Subcutaneous adipose tissue (tissue), 4 donors: ENCODE results near the gene VIM. TPM values are rescaled to one million over a fixed set of nuclear protein-coding genes. Genes with fewer than 3 reads are reported as not detected.

Experiments
- total RNA-seq, 4 donors: library from RNA; depleted of rRNA; stranded (reverse); fragments of >200 nt; gene quantifications; one replicate each; pipeline ENCODE4 v1.1.0, GENCODE V29; 2016
- TF ChIP-seq, protein P1 (sequence below): fragments of 450-650 bp; IDR thresholded peaks from one replicate; pipeline ENCODE4 v1.5.1; 2016; ENCODE audit warnings: low read depth, mild to moderate bottlenecking, control low read depth, antibody characterized with exemption, moderate library complexity

VIM gene
- 1,000 to 10,000 TPM; 5,225 to 9,147 (median 6,983) TPM for total RNA-seq

DNA sequence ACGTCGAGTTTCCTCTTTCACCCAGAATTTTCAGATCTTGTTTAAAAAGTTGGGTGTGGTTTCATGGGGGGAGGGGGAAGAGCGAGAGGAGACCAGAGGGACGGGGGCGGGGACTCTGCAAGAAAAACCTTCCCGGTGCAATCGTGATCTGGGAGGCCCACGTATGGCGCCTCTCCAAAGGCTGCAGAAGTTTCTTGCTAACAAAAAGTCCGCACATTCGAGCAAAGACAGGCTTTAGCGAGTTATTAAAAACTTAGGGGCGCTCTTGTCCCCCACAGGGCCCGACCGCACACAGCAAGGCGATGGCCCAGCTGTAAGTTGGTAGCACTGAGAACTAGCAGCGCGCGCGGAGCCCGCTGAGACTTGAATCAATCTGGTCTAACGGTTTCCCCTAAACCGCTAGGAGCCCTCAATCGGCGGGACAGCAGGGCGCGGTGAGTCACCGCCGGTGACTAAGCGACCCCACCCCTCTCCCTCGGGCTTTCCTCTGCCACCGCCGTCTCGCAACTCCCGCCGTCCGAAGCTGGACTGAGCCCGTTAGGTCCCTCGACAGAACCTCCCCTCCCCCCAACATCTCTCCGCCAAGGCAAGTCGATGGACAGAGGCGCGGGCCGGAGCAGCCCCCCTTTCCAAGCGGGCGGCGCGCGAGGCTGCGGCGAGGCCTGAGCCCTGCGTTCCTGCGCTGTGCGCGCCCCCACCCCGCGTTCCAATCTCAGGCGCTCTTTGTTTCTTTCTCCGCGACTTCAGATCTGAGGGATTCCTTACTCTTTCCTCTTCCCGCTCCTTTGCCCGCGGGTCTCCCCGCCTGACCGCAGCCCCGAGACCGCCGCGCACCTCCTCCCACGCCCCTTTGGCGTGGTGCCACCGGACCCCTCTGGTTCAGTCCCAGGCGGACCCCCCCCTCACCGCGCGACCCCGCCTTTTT, at the start of gene VIM:
TSS of gene VIM (plus strand) at position 151 of the 925 bp plus-strand sequence. CDS start 1,182 bp downstream, outside the sequence.
- TF ChIP-seq, protein P1, sequence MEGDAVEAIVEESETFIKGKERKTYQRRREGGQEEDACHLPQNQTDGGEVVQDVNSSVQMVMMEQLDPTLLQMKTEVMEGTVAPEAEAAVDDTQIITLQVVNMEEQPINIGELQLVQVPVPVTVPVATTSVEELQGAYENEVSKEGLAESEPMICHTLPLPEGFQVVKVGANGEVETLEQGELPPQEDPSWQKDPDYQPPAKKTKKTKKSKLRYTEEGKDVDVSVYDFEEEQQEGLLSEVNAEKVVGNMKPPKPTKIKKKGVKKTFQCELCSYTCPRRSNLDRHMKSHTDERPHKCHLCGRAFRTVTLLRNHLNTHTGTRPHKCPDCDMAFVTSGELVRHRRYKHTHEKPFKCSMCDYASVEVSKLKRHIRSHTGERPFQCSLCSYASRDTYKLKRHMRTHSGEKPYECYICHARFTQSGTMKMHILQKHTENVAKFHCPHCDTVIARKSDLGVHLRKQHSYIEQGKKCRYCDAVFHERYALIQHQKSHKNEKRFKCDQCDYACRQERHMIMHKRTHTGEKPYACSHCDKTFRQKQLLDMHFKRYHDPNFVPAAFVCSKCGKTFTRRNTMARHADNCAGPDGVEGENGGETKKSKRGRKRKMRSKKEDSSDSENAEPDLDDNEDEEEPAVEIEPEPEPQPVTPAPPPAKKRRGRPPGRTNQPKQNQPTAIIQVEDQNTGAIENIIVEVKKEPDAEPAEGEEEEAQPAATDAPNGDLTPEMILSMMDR = no peak

DNA sequence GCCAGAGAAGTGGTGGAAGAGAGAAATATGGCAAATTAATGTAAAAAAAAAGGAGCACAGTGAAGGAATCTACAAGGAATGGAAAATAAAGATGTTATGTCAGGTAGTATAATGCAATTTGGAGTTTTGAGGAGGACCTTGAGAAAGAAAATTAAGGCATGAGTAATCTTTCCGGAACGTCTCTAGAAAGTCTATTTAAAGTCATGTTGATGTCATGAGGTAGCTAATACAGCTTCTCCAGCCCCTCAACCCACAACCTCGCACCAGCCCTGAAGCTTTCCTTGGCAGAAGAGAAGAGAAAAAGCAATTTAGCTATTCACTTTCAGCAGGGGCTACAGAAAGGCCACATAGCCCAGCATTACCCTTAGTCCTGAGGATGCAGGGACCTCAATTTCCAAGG, 49.0 kb upstream of the VIM start:
- TF ChIP-seq, protein P1 = no peak

DNA sequence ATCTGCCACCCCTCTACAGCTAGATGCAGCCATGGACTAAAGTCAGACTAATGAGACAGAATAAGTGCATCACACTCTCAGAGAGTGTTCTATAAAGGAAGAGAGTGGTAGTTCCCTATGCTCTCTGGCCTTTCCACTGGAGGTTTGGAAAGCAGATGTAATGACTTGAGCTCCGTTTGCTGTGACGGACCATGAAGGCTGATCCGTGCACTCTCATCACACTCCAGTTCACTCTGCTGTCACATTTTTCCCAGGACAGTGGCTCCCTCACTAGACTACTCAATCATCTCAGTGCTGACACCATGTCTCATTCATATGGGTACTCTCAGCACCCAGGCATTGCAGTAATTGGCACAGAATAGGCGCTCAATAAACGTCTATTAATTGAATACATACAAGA, 46.9 kb upstream of the VIM start:
- TF ChIP-seq, protein P1 = no peak

DNA sequence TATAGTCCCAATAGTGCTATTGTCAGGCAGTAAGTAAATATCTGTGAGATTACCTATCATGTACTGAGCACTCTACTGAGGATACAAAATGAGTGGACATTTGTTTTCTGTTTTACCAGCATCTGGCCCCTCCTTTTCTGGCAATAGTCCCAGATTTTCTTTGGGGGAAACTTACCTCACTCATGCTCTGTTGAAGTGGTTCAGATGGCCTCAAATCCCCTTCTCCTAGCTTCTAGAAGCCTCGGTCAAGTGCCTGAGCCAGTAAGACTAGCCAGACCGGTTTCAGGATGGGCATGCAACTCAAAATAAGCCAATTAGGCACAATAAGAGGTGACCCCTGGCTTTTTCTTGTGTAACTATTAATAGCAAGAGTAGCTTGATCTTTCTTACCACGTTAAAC, 46.3 kb upstream of the VIM start:
- TF ChIP-seq, protein P1 = no peak

DNA sequence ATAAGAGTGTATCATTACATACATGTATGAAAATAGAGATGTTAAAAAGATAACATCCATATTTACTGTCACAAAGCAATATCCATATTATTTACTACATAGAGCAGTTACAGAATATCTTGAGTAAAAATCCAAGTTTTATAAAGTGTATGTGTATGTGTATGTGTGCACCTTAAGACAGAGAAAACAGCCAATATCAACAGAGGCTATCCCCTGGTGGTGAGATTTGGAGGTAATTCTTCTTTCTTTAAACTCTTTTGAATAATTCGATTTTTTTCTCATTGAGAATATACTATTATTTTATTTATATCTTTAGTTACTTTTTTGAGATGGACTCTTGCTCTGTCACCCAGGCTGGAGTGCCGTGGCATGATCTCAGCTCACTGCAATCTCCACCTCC, 44.9 kb upstream of the VIM start:
- TF ChIP-seq, protein P1 = no peak

DNA sequence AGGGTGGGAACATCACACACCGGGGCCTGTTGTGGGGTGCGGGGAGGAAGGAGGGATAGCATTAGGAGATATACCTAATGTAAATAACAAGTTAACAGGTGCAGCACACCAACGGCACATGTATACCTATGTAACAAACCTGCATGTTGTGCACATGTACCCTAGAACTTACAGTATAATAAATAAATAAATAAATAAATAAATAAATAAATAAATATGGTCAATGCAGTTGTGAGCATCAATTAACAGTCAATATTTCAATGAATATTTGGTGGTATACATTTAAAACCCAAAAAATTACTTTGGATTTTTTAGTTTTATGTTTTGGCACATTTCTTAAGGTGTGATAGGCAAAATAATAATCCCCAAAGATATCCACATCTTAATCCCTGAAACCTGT, 42.2 kb upstream of the VIM start:
- TF ChIP-seq, protein P1 = no peak

DNA sequence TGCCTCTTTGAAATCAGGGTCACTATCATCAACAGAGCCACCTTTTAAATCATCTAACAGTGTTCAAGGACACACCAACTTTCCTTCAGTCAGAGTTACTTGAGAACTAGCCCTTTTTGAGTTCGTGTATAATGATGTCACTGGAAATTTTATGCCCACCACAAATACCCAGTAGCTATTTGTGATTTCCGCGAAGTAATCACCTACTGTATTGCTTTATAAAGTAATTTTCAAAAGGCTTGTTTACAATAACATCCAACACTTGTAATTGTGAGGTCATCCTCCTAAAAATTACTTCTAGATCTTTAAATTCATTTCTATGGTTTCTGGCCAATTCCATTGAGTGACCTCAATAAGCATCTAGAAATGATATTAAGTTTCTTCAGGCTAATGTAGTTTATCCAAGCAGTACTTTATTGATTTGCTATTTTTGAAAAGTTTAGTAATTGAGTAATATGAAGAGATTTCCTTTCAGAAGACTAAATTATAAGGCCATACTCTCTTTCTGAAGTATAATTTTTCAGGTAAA, 39.3 kb upstream of the VIM start:
- TF ChIP-seq, protein P1 = no peak
